Activated B cell treated with CpG ODN at 0.5 μM for 24 hours (primary cell): ENCODE measurements around the gene UNC119. TPM values are rescaled to one million over a fixed set of nuclear protein-coding genes. Genes with fewer than 3 reads are reported as not detected.

Experiments used
- ATAC-seq: fragments of 200-7000 bp; cut with Tn5 transposase; one replicate; pipeline ENCODE4 v1.10.0; 2021; ENCODE audit warnings: low read depth, mild to moderate bottlenecking, moderate library complexity
- CTCF ChIA-PET: fragments of 350-600 bp; sonication (Branson Sonifier 250); formaldehyde crosslinking; loops from one replicate; lab custom pipeline; 2021; ENCODE audit warnings: antibody characterized with exemption; lab: Charles Lee
- POLR2A ChIA-PET: fragments of 350-600 bp; sonication (Branson Sonifier 250); formaldehyde crosslinking; loops from one replicate; lab custom pipeline; 2021; ENCODE audit warnings: antibody characterized with exemption; lab: Charles Lee
- DNase-seq: peaks from one replicate; pipeline ENCODE4 v3.0.0; 2022
- H3K27ac Mint-ChIP-seq: one replicate; pipeline ENCODE4 v1.8.0; 2020; ENCODE audit warnings: mixed read lengths
- H3K27me3 Mint-ChIP-seq: one replicate; pipeline ENCODE4 v1.8.0; 2021; ENCODE audit warnings: mixed read lengths
- H3K36me3 Mint-ChIP-seq: one replicate; pipeline ENCODE4 v1.8.0; 2021; ENCODE audit warnings: low read depth, mixed read lengths
- H3K4me1 Mint-ChIP-seq: one replicate; pipeline ENCODE4 v1.8.0; 2021; ENCODE audit warnings: mixed read lengths
- H3K4me3 Mint-ChIP-seq: one replicate; pipeline ENCODE4 v1.8.0; 2020; ENCODE audit warnings: mild to moderate bottlenecking, mixed read lengths
- H3K9me3 Mint-ChIP-seq: one replicate; pipeline ENCODE4 v1.8.0; 2020; ENCODE audit warnings: mixed read lengths
- CTCF ChIP-seq: fragments of 200-600 bp; IDR thresholded peaks from one replicate; pipeline ENCODE4 v1.8.0; 2022; ENCODE audit warnings: antibody characterized with exemption, mild to moderate bottlenecking
- intact Hi-C: fragments of 100-400 bp; cut with micrococcal nuclease; formaldehyde crosslinking; loops from one replicate; pipeline ENCODE4 v1.15.1; 2024
- total RNA-seq: library from RNA; stranded (reverse); gene quantifications from 2 replicates; pipeline ENCODE4 v1.2.3, GENCODE V29; 2022

UNC119 gene
- total RNA-seq, 1 donor from 2014 or later, result 437 TPM

- intact Hi-C loops, result loop anchor here (5.0 kb wide), 1 partner anchor 39 kb away; the partner anchor contains the start of gene RSKR
- Mint-ChIP-seq H3K4me1 (peaks cover 53% of the 10 kb centered on the region), H3K27me3 (no peaks in the 10 kb centered on the region), H3K27ac (no peak overlapping the region), H3K36me3 (peaks cover 18% of the 10 kb centered on the region), H3K9me3 (no peaks in the 10 kb centered on the region), H3K4me3 (no peak overlapping the region)
- no peak for TF ChIP-seq CTCF
- ATAC-seq (no peak), DNase-seq (no peak)
- POLR2A ChIA-PET, result interaction anchor here (5.9 kb wide), 1 partner anchor 25 kb away, joined by 51 read pairs; the partner anchor contains the start of gene SPAG5
- CTCF ChIA-PET, result no interaction called here
Observed at GRCh38 chr17:28573521-28573920, 21.1 kb upstream of the UNC119 start.

GRCh38 chr17:28573040-28573380 lies 20.6 kb upstream of the UNC119 start:
- no peak for ATAC-seq
- Mint-ChIP-seq H3K9me3 (no peaks in the 10 kb centered on the region), H3K4me3 (no peak overlapping the region), H3K36me3 (peaks cover 21% of the 10 kb centered on the region), H3K4me1 (peaks cover 58% of the 10 kb centered on the region), H3K27me3 (no peaks in the 10 kb centered on the region), H3K27ac (no peak overlapping the region)
- CTCF ChIA-PET, result interaction anchor here (1.1 kb wide), 1 partner anchor 33 kb away, joined by 3 read pairs; no protein-coding TSS in a partner anchor
- intact Hi-C loops, result loop anchor here (5.0 kb wide), 1 partner anchor 39 kb away; the partner anchor contains the start of gene RSKR
- no peak for TF ChIP-seq CTCF
- POLR2A ChIA-PET, result interaction anchor here (0.5 to 5.9 kb wide), 2 partner anchors 26 to 1091 kb away, joined by 3 to 51 read pairs; partner anchors contain the start of gene SPAG5
- no peak for DNase-seq

- DNase-seq, result no peak
- peaks cover 62% of the 10 kb centered on the region for H3K4me1 Mint-ChIP-seq
- no peaks in the 10 kb centered on the region for H3K9me3 Mint-ChIP-seq
- peaks cover 26% of the 10 kb centered on the region for H3K36me3 Mint-ChIP-seq
- TF ChIP-seq CTCF, result no peak
- H3K27ac Mint-ChIP-seq, result peak overlapping the region; percentile 87
- intact Hi-C loops, result loop anchor here (5.0 kb wide), 1 partner anchor 40 kb away; the partner anchor contains the start of gene RSKR
- H3K4me3 Mint-ChIP-seq, result peak overlapping the region; percentile 95
- CTCF ChIA-PET, result interaction anchor here (1.0 to 2.0 kb wide), 3 partner anchors 22 to 33 kb away, joined by 3 to 19 read pairs (median 3); no protein-coding TSS in a partner anchor
- POLR2A ChIA-PET, result interaction anchor here (0.5 to 9.2 kb wide), 11 partner anchors 18 to 1091 kb away, joined by 3 to 160 read pairs (median 6); partner anchors contain the start of genes BLTP2, PHF12, POLDIP2 and RPL23A
- no peaks in the 10 kb centered on the region for H3K27me3 Mint-ChIP-seq
- ATAC-seq, result no peak
Observed at GRCh38 chr17:28572259-28573039, 20.0 kb upstream of the UNC119 start.

GRCh38 chr17:28571361-28572122 lies 19.1 kb upstream of the UNC119 start, which contains the start of gene PIGS:
TSS of gene PIGS (minus strand) at chr17:28571524. CDS start at chr17:28571496, 28 bp downstream.
- Mint-ChIP-seq H3K27me3 (no peaks in the 10 kb centered on the region), H3K36me3 (peaks cover 29% of the 10 kb centered on the region), H3K4me1 (peaks cover 62% of the 10 kb centered on the region), H3K27ac (peak within 1 kb of the TSS; percentile 87), H3K4me3 (peak within 1 kb of the TSS; percentile 95), H3K9me3 (no peaks in the 10 kb centered on the region)
- TF ChIP-seq CTCF, result no peak
- ATAC-seq (peak; percentile 94), DNase-seq (peak; percentile 84)
- ChIA-PET CTCF (interaction anchor here (0.6 to 2.0 kb wide), 6 partner anchors 9 to 31 kb away, joined by 3 to 19 read pairs (median 3); partner anchors contain the start of gene SPAG5), POLR2A (interaction anchor here (0.6 to 9.2 kb wide), 19 partner anchors 13 to 571 kb away, joined by 3 to 160 read pairs (median 4); partner anchors contain the start of genes BLTP2, PHF12, POLDIP2 and PROCA1)
- intact Hi-C loops, result loop anchor here (1.0 to 5.0 kb wide), 3 partner anchors 19 to 41 kb away; partner anchors contain the start of genes RSKR, SPAG5 and UNC119
